Esophagus muscularis mucosa (tissue), 3 donors: ENCODE results near the gene MTRF1.

ENCODE experiments used
- POLR2AphosphoS5 ChIP-seq, 2 donors: sonication (generic); formaldehyde crosslinking; IDR thresholded peaks; one replicate each; pipeline ENCODE4 v1.6.1; 2017; ENCODE audit warnings: antibody characterized with exemption in 2 of 2
- TF ChIP-seq, protein P1 (sequence below), 3 experiments: fragments of 200-600 bp in 2 of 3; fragments of 450-650 bp in 1 of 3; sonication (generic) in 2 of 3; IDR thresholded peaks; one replicate each; pipeline ENCODE4 v1.5.1; 2017 to 2019; ENCODE audit warnings: antibody characterized with exemption in 3 of 3, mild to moderate bottlenecking in 2 of 3, moderate library complexity in 1 of 3

DNA sequence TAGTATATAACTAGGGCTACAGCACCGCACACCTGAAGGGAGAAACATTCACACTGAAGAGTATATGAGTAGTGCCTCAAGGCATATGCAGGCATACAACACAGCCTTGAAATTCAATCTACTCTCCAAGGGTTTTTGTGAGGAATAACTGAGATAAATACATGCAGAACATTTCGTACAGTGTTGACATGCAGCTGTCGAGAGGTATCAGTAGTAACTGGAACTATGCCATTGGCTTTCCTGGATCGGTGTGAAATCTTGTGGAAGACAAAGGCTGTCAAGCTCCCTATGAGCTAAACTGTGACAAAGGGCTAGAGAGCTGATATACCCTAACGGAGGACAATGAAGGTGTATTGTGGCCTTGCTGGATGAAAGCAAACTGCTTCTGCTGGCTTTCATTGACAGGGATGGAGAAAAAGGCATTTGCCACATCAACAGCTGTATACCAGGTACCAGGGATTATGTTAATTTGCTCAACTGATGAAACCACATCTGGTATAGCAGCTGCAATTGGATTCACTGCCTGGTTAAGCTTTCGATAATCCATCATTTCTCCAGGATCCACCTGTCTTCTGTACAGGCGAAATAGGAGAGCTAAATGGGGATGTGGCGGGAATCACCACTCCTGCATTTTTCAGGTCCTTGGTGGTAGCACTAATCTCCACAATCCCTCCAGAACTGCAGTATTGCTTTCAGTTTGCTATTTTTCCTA is 16.3 kb downstream of the MTRF1 start:
- TF ChIP-seq, protein P1, sequence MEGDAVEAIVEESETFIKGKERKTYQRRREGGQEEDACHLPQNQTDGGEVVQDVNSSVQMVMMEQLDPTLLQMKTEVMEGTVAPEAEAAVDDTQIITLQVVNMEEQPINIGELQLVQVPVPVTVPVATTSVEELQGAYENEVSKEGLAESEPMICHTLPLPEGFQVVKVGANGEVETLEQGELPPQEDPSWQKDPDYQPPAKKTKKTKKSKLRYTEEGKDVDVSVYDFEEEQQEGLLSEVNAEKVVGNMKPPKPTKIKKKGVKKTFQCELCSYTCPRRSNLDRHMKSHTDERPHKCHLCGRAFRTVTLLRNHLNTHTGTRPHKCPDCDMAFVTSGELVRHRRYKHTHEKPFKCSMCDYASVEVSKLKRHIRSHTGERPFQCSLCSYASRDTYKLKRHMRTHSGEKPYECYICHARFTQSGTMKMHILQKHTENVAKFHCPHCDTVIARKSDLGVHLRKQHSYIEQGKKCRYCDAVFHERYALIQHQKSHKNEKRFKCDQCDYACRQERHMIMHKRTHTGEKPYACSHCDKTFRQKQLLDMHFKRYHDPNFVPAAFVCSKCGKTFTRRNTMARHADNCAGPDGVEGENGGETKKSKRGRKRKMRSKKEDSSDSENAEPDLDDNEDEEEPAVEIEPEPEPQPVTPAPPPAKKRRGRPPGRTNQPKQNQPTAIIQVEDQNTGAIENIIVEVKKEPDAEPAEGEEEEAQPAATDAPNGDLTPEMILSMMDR (IDR thresholded peaks at IDR 0.05), result no peak
- no peak for TF ChIP-seq POLR2AphosphoS5 (IDR thresholded peaks at IDR 0.05)
